ENCODE measurements around the gene MAPKAPK2.
"Not testable (repeated sequence)": the region's sequence is repeated elsewhere in the genome, so short reads cannot be mapped to it uniquely, and the experiment has no call there.

Gene MAPKAPK2

DNA sequence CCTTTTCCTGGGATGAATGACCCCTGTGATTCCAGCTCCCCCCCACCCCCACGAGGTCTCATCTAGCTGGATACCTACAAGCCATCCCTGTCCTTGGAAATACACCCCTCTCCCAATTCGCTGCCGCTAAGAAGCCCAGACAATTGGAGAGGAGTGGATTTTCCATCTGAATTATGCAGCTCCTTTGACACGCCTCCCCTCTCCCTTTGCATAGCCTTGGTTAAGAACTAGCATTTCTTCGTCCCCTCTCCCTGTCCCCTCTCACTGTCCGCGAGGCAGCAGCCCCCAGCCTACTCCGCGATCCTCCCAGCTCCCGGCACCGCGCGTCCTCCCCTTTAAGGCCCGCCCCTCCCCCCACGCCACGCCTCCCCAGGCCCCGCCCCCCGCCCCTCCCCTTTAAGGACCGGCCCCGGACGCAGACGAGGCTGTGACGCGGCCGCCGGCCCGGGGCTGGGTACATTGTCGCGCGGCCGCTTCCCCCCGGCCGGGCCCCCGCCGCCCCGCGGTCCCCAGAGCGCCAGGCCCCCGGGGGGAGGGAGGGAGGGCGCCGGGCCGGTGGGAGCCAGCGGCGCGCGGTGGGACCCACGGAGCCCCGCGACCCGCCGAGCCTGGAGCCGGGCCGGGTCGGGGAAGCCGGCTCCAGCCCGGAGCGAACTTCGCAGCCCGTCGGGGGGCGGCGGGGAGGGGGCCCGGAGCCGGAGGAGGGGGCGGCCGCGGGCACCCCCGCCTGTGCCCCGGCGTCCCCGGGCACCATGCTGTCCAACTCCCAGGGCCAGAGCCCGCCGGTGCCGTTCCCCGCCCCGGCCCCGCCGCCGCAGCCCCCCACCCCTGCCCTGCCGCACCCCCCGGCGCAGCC is at the start of gene MAPKAPK2:
Gene MAPKAPK2 (plus strand): TSS at position 428 of the 856 bp plus-strand sequence. CDS start 325 bp downstream, at position 753.
- no peak for FAIRE-seq
- TF ChIP-seq, protein P1, sequence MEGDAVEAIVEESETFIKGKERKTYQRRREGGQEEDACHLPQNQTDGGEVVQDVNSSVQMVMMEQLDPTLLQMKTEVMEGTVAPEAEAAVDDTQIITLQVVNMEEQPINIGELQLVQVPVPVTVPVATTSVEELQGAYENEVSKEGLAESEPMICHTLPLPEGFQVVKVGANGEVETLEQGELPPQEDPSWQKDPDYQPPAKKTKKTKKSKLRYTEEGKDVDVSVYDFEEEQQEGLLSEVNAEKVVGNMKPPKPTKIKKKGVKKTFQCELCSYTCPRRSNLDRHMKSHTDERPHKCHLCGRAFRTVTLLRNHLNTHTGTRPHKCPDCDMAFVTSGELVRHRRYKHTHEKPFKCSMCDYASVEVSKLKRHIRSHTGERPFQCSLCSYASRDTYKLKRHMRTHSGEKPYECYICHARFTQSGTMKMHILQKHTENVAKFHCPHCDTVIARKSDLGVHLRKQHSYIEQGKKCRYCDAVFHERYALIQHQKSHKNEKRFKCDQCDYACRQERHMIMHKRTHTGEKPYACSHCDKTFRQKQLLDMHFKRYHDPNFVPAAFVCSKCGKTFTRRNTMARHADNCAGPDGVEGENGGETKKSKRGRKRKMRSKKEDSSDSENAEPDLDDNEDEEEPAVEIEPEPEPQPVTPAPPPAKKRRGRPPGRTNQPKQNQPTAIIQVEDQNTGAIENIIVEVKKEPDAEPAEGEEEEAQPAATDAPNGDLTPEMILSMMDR (IDR thresholded peaks at IDR 0.05; ENCODE audit: insufficient read depth, missing control alignments) = no peak

DNA sequence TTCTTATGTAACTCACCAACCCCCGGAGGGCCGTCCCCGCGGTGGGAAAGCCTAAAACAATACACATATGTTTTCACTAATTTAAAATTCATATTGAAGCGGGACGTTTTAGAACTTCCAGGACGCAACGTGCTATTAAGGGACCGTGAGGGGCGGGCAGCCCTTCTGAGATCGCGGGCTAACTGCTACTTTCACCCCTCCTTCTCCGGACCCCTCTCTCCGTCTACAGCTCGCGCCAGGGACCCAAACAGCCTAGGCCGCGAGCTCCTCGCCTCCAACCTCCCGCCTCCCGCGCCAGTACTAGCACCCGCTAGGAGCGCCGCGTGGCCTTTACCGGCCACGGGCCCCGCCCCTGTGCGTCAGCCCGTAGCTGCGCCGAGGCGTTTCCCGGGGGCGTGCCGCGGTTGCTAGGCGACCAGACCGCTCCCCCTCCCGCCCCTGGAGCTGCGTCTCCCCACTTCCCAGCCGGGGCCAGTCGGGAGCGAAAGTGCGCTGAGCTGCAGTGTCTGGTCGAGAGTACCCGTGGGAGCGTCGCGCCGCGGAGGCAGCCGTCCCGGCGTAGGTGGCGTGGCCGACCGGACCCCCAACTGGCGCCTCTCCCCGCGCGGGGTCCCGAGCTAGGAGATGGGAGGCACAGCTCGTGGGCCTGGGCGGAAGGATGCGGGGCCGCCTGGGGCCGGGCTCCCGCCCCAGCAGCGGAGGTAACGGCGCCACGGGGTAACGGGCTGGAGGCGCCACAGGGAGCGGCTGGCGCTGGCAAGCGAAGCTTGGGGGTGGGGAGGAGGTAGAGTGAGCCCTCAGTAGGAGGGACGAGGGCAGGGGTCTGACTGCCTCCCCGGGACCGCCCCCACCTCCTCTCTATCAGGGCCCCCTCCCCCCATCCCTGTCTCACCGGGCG is 49.4 kb upstream of the MAPKAPK2 start, which contains the start of gene DYRK3:
Gene DYRK3 (plus strand): TSS at position 457 of the 898 bp plus-strand sequence. CDS start 168 bp downstream, at position 625.
- FAIRE-seq = no peak
- TF ChIP-seq, protein P1 (IDR thresholded peaks at IDR 0.05; ENCODE audit: insufficient read depth, missing control alignments) = no peak

More for the DNA sequence above, at the start of gene MAPKAPK2:
- peak; percentile 97 for DNase-seq (ENCODE audit: insufficient read length, low spot score)

DNA sequence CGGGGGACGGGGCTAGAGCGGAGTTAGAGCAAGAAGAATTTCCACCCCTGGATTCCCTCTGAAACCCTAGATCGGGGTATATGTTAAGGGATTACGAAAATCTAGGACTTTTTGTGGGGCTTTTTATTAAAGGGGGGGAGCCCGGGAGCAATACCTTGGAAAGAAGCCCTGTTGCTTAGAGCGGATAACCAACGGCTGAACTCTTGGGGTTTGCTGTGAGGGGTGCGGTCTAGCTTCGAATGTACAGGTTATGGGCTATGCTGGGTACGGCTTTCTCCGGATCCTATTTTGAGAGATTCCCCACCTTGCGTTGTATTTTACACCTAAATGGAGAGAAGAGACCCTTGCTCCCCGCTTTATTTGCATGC is 48.7 kb upstream of the MAPKAPK2 start:
- FAIRE-seq (no peak), DNase-seq (ENCODE audit: insufficient read length, low spot score) (no peak)

More for the DNA sequence above, 49.4 kb upstream of the MAPKAPK2 start, which contains the start of gene DYRK3:
- peak; percentile 84 for DNase-seq (ENCODE audit: insufficient read length, low spot score)

DNA sequence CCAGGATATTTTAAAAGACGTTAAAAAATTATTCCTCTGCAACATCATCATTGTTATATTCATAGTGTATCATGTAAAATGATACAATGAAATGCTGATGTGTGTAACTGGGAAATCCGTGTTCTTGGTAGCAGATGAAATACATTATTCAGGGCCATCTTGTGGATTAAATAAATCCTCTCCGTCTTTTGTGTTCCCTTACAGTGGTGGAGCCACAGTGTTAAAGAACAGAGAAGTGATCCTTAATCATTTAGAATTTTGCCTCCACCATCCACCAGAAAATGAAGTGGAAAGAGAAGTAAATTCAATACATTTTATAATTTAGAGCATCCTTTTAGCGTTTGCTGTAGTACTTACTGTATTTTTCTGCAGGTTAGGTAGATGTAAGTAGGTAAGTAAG is 48.0 kb upstream of the MAPKAPK2 start:
- TF ChIP-seq, protein P1 (IDR thresholded peaks at IDR 0.05; ENCODE audit: insufficient read depth, missing control alignments) = no peak
- no peak for FAIRE-seq
- DNase-seq (ENCODE audit: insufficient read length, low spot score) = no peak

More for the DNA sequence above, 48.7 kb upstream of the MAPKAPK2 start:
- TF ChIP-seq, protein P1 (IDR thresholded peaks at IDR 0.05; ENCODE audit: insufficient read depth, missing control alignments) = no peak

DNA sequence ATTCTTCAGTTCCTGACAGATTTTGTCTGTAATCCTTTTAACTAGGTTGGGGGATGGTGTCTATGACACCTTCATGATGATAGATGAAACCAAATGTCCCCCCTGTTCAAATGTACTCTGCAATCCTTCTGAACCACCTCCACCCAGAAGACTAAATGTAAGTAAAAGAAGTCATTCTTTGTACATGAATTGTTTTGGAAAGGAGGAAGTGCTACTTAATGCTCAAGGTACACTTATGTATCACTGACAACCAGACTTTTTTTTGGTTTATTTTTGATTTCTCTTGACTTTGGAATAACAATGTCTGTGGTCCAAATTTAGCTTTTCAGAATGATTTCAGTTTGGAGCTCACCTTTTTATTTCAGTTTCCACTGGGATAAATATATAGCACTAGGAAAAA is 47.1 kb upstream of the MAPKAPK2 start:
- FAIRE-seq = no peak
- TF ChIP-seq, protein P1 (IDR thresholded peaks at IDR 0.05; ENCODE audit: insufficient read depth, missing control alignments) = no peak
- DNase-seq (ENCODE audit: insufficient read length, low spot score) = no peak

DNA sequence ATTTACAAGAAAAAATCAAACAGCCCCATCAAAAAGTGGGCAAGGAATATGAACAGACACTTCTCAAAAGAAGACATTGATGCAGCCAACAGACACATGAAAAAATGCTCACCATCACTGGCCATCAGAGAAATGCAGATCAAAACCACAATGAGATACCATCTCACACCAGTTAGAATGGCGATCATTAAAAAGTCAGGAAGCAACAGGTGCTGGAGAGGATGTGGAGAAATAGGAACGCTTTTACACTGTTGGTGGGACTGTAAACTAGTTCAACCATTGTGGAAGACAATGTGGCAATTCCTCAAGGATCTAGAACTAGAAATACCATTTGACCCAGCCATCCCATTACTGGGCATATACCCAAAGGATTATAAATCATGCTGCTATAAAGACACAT is 42.6 kb upstream of the MAPKAPK2 start:
- FAIRE-seq; DNase-seq (ENCODE audit: insufficient read length, low spot score): not testable (repeated sequence)

DNA sequence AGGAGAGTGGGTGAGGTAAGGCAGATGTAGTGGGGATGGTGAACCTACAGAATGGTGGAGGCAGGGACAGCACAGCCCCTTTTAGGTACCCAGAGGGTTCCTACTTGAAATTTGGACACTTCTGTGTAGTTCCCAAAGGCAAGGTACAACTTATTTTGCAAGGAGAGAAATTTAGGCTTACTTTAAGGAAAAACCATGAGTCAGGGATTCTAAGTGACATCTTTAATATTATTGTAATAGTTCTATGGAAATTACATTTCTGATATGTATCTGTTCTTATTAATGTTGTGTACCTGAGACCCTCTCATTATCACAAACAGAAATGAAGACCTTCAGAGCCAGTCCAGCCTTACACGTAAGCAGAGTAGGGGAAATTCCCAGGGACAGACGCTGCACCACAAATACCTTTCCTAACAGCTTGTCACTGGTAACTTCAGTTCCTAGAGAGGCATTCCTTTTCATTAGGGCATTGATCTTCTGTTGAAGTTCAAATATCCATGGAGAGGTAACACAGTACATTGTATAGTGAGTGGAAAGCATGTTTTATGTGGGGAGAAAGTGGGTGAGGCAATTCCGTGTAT is 41.5 kb upstream of the MAPKAPK2 start:
- TF ChIP-seq, protein P1 (IDR thresholded peaks at IDR 0.05; ENCODE audit: insufficient read depth, missing control alignments) = no peak

More for the DNA sequence above, 41.5 kb upstream of the MAPKAPK2 start:
- DNase-seq (ENCODE audit: insufficient read length, low spot score) = no peak
- no peak for FAIRE-seq

Data from D721Med (cell line).